ENCODE measurements around the gene GALC. TPM values are rescaled to one million over a fixed set of nuclear protein-coding genes. Genes with fewer than 3 reads are reported as not detected.
A peak's percentile ranks its signal among the peaks of the same experiment; 100 is the strongest.

The GALC gene
- polyA plus RNA-seq, 3 donors from 2014 or later = 38.7 to 59.5 (median 57.6) TPM

DNA sequence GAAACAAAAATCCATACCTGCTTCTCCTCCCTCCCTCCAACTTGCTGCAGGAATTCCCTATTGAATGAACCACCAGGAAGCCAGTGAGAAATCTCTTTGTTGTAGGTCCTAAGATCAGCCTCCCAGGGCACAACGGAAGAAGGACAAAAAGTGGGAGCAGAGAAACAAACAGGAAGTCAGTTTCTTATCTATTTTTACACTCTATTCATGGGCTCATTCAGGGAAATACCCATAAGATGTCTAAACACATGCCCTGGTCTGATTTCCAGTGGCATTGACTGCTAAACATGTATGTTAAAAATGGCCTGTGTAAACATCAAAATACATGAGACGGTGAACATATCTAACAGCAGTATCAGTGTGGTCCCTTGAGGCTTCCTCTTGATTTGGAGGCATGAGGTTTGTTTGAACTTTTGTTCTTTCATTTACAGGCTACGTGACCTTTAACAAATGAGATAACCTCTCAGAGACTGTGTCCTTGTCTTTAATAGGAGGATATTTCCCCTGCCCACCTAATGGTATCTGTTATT, 30.7 kb upstream of the GALC start:
- DNase-seq = no peak
- Mint-ChIP-seq H3K9me3 (no peaks in the 10 kb centered on the region), H3K4me1 (peaks cover 93 to 100% of the 10 kb centered on the region in 2 donors)

DNA sequence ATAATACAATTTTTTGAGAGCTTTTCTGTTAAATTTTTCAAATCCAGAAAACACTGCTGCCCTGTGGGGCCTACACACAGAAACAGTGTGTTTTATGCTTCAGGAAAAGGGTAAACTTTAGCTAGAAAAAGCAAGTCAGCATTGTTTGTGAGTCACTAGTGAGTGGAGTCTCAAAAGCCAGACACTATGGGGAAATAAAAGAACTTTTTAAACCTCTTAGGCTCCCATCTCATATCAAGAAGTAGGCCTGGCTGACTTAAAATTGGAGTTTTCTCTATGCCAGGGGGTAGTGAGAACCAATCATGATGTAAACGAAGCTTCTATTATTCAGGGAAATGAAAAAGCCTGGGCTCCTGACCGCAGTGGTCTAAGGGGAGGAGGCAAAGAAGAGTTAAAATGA, 24.6 kb upstream of the GALC start:
- H3K4me3 Mint-ChIP-seq = no peak overlapping the region
- H3K27me3 Mint-ChIP-seq (ENCODE audit: low read depth in 3 of 3) = peaks cover 0 to 3% (median 2%) of the 10 kb centered on the region in 3 donors
- H3K36me3 Mint-ChIP-seq = peaks cover 20 to 48% (median 22%) of the 10 kb centered on the region in 3 donors
- DNase-seq = no peak
- H3K4me1 Mint-ChIP-seq = peaks cover 89 to 99% of the 10 kb centered on the region in 2 donors
- H3K27ac Mint-ChIP-seq = peak overlapping the region; percentile 70 to 84 (median 79)
- H3K9me3 Mint-ChIP-seq = no peaks in the 10 kb centered on the region

More for the DNA sequence above, 30.7 kb upstream of the GALC start:
- H3K36me3 Mint-ChIP-seq = peaks cover 10 to 16% (median 11%) of the 10 kb centered on the region in 3 donors
- peak overlapping the region; percentile 12 to 43 (median 30) for H3K4me3 Mint-ChIP-seq
- H3K27ac Mint-ChIP-seq = peak overlapping the region; percentile 68 to 90 (median 76)
- peaks cover 0 to 3% (median 0%) of the 10 kb centered on the region in 3 donors for H3K27me3 Mint-ChIP-seq (ENCODE audit: low read depth in 3 of 3)

DNA sequence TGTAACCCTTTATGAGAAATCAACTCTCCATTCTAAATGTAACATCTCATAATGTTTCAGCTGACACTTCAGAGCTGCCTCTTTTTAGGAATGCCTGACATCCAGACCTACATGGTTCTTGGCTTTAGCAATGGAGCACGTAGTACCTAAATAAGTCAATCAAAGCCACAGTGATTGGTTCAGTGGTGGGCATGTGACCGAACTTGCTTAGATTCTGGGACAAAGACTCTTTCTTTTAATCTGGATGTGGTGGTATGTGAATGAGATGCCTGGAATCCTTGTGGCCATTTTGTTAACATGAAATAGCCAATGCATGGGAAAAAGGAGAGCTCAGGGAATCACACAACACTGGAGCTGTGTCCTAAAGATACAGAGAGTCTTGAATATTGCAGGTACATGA, 23.8 kb upstream of the GALC start:
- Mint-ChIP-seq H3K4me3 (peak overlapping the region in 1 of 5 donors; percentile 53), H3K9me3 (no peaks in the 10 kb centered on the region), H3K27me3 (ENCODE audit: low read depth in 3 of 3) (peaks cover 0 to 3% (median 2%) of the 10 kb centered on the region in 3 donors), H3K27ac (peak overlapping the region; percentile 70 to 84 (median 83)), H3K36me3 (peaks cover 24 to 56% (median 27%) of the 10 kb centered on the region in 3 donors), H3K4me1 (peaks cover 90 to 99% of the 10 kb centered on the region in 2 donors)
- no peak for DNase-seq

DNA sequence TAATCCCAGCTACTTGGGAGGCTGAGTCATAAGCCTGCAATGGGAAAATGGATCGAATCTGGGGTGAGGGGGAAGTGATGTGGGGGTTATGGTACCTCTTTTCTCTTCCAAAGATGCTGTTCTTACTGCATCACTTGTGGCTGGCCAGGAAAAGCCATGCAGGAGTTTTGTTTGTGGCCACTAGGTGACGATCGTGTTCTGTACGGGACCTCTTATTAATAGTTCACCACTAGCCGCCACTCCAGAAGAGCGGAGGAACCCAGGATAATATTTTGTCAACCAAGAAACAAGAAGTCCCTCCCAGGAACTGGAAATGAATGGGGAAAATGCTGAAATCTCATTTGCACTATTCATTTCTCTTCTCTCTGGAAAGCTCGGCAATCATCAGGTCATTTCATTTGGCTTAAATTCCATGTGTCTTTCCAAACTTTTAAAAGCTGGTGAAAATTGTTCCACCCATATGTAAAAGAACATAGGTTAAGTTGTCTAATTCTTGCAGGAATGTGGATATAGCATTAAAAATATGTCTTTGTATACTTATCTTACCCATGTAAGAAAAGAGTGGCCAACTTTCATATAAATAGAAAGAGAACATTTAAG, 20.9 kb upstream of the GALC start:
- DNase-seq = peak; percentile 60 to 69 (median 65)
- Mint-ChIP-seq H3K27me3 (ENCODE audit: low read depth in 3 of 3) (peaks cover 1 to 3% (median 2%) of the 10 kb centered on the region in 3 donors), H3K4me1 (peaks cover 92 to 99% of the 10 kb centered on the region in 2 donors), H3K27ac (peak overlapping the region; percentile 90 to 99 (median 96)), H3K4me3 (peak overlapping the region; percentile 68 to 81 (median 77)), H3K9me3 (no peaks in the 10 kb centered on the region), H3K36me3 (peaks cover 32 to 63% (median 38%) of the 10 kb centered on the region in 3 donors)

DNA sequence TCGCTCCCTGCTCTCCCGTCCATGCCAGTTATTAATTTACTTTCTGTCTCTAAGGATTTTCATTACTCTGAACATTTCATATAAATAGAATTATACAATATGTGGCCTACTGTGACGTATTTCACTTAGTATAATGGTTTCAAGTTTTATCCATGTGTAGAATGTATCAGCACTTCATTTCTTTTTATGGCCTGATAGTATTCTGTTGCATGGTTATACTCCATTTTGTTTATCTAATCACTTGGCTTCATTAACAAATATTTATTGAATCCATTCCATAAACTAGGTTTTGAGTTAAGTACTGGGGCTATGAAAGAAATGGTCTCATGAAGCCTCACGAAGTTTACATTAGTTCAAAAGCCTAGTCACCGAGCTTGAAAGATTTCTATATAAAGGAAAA, 19.5 kb upstream of the GALC start:
- Mint-ChIP-seq H3K4me1 (peaks cover 91 to 99% of the 10 kb centered on the region in 2 donors), H3K9me3 (no peaks in the 10 kb centered on the region), H3K27ac (peak overlapping the region; percentile 90 to 99 (median 96)), H3K36me3 (peaks cover 30 to 67% (median 45%) of the 10 kb centered on the region in 3 donors), H3K27me3 (ENCODE audit: low read depth in 3 of 3) (peaks cover 1 to 8% (median 2%) of the 10 kb centered on the region in 3 donors), H3K4me3 (peak overlapping the region; percentile 74 to 99 (median 82))
- DNase-seq = no peak

DNA sequence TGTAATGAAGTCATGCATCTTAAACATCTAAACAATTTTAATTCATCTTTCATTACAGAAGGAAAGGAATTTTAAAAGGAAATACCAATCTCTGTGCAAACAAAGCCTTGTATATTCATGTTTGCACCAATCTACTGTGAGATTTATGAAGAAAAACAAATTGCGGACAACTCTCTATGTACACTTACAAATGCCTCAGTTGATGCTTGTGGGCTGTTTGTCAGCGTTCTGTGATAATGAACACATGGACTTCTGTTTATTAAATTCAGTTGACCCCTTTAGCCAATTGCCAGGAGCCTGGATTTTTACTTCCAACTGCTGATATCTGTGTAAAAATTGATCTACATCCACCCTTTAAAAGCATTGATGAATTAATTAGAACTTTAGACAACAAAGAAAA, 17.3 kb upstream of the GALC start:
- peak overlapping the region; percentile 90 to 99 (median 96) for H3K27ac Mint-ChIP-seq
- peaks cover 78 to 89% of the 10 kb centered on the region in 2 donors for H3K4me1 Mint-ChIP-seq
- DNase-seq = no peak
- H3K27me3 Mint-ChIP-seq (ENCODE audit: low read depth in 3 of 3) = peaks cover 3 to 17% (median 17%) of the 10 kb centered on the region in 3 donors
- peaks cover 27 to 55% (median 46%) of the 10 kb centered on the region in 3 donors for H3K36me3 Mint-ChIP-seq
- H3K9me3 Mint-ChIP-seq = no peaks in the 10 kb centered on the region
- peak overlapping the region; percentile 74 to 99 (median 82) for H3K4me3 Mint-ChIP-seq

DNA sequence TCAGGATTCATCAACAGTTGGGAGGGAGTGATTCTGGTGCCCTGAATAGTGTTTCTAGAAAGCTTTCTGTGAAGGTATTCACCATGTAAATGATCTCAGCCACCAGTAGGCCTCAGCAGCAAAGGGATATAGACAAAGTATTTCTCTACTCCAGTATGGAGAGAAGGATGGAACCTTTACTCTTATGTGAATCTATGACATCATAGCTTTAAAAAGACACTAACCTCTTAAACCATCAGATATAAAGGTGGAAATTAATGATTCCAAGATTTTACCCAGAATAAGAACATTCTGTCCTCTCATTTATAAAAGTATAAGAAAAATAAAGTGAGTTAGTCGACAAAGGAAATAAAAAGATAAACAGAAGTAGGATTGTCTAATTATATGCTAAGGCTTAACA, 16.5 kb upstream of the GALC start:
- peak overlapping the region; percentile 83 to 99 (median 90) for H3K4me3 Mint-ChIP-seq
- H3K9me3 Mint-ChIP-seq = no peaks in the 10 kb centered on the region
- H3K4me1 Mint-ChIP-seq = peaks cover 77 to 86% of the 10 kb centered on the region in 2 donors
- H3K36me3 Mint-ChIP-seq = peaks cover 27 to 55% (median 50%) of the 10 kb centered on the region in 3 donors
- no peak for DNase-seq
- H3K27ac Mint-ChIP-seq = peak overlapping the region; percentile 96 to 100 (median 98)
- H3K27me3 Mint-ChIP-seq (ENCODE audit: low read depth in 3 of 3) = peaks cover 3 to 22% (median 18%) of the 10 kb centered on the region in 3 donors

DNA sequence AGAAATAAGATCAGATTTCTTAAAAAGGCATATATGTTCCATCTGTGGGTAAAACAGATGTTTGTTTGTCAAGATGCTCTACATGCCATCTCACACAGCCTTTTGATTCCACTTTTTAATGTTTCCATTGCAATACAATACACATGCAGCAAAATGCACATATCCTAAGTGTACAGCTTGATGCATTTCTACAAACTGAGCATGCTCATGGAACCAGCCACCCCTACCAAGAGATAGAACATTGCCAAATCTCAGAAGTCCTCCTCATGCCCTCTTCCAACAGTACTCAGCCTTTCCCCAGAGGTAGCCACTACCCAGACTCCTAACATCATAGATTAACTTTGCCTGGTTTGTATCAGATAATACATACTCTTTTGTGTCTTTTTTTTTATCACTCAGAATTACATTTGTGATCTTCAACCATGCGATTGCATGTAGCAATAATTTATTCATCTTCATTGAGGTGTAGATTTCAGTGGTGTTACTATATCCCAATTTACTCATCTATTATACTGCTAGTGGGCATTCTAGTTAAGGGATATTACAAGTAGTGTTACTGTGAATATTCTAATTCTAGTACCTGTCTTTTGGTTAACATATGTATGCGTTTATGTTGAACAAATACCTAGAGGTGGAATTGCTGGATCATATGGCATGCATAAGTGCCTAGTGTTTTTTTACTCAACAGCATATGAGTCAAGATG, 15.2 kb upstream of the GALC start:
- DNase-seq = no peak
- H3K4me3 Mint-ChIP-seq = peak overlapping the region; percentile 83 to 99 (median 90)
- peaks cover 20 to 48% (median 47%) of the 10 kb centered on the region in 3 donors for H3K36me3 Mint-ChIP-seq
- H3K9me3 Mint-ChIP-seq = no peaks in the 10 kb centered on the region
- H3K27me3 Mint-ChIP-seq (ENCODE audit: low read depth in 3 of 3) = peaks cover 2 to 22% (median 18%) of the 10 kb centered on the region in 3 donors
- peaks cover 73 to 86% of the 10 kb centered on the region in 2 donors for H3K4me1 Mint-ChIP-seq
- peak overlapping the region; percentile 96 to 100 (median 98) for H3K27ac Mint-ChIP-seq

DNA sequence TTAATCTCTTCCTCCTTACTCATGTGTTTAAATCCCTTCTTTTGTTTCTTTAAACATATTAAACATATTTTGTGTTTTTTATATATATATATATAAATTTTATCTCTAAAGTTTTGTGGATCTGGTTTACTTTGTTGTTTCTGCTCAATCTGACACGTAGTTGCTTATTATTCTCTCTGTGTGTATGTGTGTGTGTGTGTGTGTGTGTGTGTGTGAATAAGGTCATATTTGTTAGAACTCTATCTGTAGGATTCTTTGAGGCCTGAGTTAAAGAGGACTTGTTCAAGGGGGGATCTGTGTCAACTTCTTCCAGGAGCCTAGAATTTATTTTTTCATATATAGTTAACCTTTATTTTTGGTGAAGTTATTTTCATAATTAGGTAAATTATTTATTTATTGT, 14.6 kb upstream of the GALC start:
- H3K27me3 Mint-ChIP-seq (ENCODE audit: low read depth in 3 of 3) = peaks cover 2 to 22% (median 18%) of the 10 kb centered on the region in 3 donors
- H3K27ac Mint-ChIP-seq = peak overlapping the region; percentile 96 to 100 (median 98)
- DNase-seq = peak in 2 of 3 donors; percentile 42 to 44
- no peaks in the 10 kb centered on the region for H3K9me3 Mint-ChIP-seq
- H3K4me1 Mint-ChIP-seq = peaks cover 73 to 87% of the 10 kb centered on the region in 2 donors
- H3K4me3 Mint-ChIP-seq = peak overlapping the region; percentile 83 to 99 (median 87)
- H3K36me3 Mint-ChIP-seq = peaks cover 20 to 48% (median 47%) of the 10 kb centered on the region in 3 donors

DNA sequence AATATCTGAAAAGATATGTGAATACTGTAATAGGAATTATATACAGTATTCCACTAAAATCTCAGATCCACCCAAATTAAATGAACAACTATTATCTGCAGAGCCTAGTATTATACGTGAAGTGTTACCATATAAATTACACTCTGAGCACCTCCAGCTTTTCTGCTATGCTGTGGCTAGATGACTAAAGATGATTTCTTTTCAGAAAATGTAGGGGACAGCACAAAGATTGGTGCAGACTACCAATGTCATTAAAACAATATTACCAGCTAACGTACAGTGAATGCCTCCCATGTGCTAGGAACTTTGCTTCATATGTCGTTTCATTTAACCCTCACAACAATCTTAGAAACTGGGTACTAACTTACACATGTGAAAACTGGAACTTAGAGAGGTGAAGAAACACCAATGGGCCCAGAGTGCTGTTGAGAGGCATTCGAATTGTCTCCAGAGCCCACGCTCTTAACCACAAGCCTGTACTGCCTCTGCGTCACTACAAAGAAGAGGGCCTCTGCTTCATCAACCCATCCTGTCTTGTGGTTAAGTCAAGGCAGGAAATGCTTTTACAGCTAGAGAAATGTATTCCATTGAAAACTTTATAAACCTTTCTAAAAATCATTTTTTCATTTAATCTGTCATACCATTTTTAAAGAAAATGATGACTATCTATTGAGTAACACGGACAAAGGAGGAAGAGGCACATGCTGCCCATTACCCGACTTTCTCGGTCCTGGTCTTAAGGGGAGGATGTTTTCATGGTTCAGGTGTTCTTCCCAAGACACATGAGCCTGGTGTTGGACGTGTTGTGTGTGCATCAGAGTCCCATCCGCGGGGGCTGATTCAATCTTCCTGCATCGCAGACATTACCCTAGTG, 13.2 kb upstream of the GALC start:
- DNase-seq = peak; percentile 85 to 89 (median 89)
- Mint-ChIP-seq H3K9me3 (no peaks in the 10 kb centered on the region), H3K27ac (peak overlapping the region; percentile 96 to 100 (median 98)), H3K36me3 (peaks cover 7 to 37% (median 35%) of the 10 kb centered on the region in 3 donors), H3K4me1 (peaks cover 67 to 83% of the 10 kb centered on the region in 2 donors), H3K27me3 (ENCODE audit: low read depth in 3 of 3) (peaks cover 2 to 24% (median 18%) of the 10 kb centered on the region in 3 donors), H3K4me3 (peak overlapping the region; percentile 83 to 99 (median 87))

DNA sequence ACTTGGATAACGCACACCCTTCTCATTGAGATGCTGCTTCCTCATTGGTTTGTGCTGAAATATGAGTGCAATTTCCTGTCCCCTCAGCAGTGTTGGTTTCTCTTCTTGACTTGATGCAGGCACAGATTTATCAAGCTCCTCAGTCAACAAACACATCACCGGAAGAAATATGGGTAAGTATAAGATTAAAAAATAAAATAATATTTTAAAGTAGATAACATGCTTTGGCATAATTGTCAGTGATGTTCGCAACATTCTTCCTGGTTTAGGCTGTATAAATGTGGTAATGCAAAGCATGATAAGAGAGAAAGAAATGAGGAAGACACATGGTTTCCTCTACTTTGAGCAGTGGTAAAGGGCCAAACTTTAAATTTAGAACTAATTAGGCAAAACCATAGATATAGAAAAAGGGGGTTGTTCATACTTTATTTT, 12.1 kb upstream of the GALC start, which contains the start of gene GPR65:
TSS of gene GPR65 (plus strand) at position 86 of the 432 bp plus-strand sequence. CDS start 5,713 bp downstream, outside the sequence.
- peak within 1 kb of the TSS; percentile 96 to 100 (median 98) for H3K27ac Mint-ChIP-seq
- peak; percentile 72 to 78 (median 77) for DNase-seq

DNA sequence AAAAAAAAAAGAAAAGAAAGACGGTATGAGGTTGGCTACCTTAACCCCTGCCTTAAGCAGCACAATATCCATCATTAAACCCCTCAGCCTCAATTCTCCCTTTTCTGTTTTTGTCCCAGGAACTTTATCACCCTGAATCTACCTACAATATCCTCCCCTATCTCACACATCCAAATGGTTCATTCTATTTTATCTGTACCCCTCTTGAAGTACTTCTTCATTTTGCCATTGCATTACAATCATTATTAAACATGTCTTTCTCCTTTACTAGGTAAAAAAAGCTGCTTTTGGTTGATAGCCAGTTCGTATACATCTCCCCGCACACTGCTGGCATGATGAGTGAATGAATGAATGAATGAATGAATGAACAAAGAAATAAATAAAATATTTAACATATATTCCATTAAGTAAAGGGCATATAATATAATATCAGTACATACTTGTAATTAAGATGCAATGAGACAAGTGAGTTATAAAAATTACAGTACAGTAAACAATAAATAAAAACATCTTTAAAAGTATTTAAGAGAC, 11.6 kb upstream of the GALC start:
- peak overlapping the region; percentile 83 to 99 (median 87) for H3K4me3 Mint-ChIP-seq
- H3K4me1 Mint-ChIP-seq = peaks cover 53 to 66% of the 10 kb centered on the region in 2 donors
- no peak for DNase-seq
- H3K9me3 Mint-ChIP-seq = no peaks in the 10 kb centered on the region
- H3K27ac Mint-ChIP-seq = peak overlapping the region; percentile 96 to 100 (median 98)
- peaks cover 2 to 24% (median 18%) of the 10 kb centered on the region in 3 donors for H3K27me3 Mint-ChIP-seq (ENCODE audit: low read depth in 3 of 3)
- peaks cover 4 to 23% (median 22%) of the 10 kb centered on the region in 3 donors for H3K36me3 Mint-ChIP-seq

More for the DNA sequence above, 12.1 kb upstream of the GALC start, which contains the start of gene GPR65:
- Mint-ChIP-seq H3K4me3 (peak within 1 kb of the TSS; percentile 83 to 99 (median 87)), H3K36me3 (peaks cover 4 to 26% (median 24%) of the 10 kb centered on the region in 3 donors), H3K4me1 (peaks cover 57 to 71% of the 10 kb centered on the region in 2 donors), H3K27me3 (ENCODE audit: low read depth in 3 of 3) (peaks cover 2 to 24% (median 18%) of the 10 kb centered on the region in 3 donors), H3K9me3 (no peaks in the 10 kb centered on the region)

Measured in immature natural killer cell (primary cell).